COLO668 (cell line): ENCODE results near the gene EID3.
"Not testable (repeated sequence)": the region's sequence is repeated elsewhere in the genome, so short reads cannot be mapped to it uniquely, and the experiment has no call there.

ENCODE experiments used
- DNase-seq: peaks from one replicate; lab custom pipeline; 2025; ENCODE audit not compliant: unreplicated experiment; lab: John Stamatoyannopoulos, UW

EID3 gene

GRCh38 chr12:104303538-104304151, at the start of gene EID3:
EID3 (plus strand) TSS chr12:104303739; CDS start chr12:104303935, 196 bp downstream.
- DNase-seq: no peak

DNA sequence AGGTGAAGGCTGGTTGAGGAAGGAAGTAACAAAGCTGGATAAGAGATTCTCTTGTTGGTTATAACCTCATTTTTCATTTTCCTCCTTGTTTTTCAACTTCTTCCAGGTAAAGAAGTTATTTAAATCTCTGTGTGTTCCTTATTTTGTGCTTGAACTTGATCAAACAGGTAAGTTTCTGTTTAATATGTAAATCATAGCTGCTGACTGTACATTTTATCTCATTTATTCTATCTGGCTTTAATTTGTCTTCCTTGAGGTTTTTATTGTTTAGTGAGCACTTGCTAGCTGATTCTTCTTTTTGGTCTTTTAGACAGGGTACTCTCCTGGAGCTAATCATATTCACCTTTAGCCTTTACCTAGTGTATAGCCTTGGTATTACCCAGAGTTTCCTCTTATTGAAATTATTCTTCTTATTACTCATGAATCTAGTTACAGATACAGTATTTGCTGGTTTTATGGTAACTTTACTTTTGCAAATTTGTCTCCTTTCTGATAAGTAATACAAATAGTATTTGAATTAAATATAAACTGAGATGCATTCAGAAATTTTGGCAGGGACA, 45.5 kb upstream of the EID3 start:
- DNase-seq: no peak

GRCh38 chr12:104258476-104259067, 45.0 kb upstream of the EID3 start:
- DNase-seq: no peak

DNA sequence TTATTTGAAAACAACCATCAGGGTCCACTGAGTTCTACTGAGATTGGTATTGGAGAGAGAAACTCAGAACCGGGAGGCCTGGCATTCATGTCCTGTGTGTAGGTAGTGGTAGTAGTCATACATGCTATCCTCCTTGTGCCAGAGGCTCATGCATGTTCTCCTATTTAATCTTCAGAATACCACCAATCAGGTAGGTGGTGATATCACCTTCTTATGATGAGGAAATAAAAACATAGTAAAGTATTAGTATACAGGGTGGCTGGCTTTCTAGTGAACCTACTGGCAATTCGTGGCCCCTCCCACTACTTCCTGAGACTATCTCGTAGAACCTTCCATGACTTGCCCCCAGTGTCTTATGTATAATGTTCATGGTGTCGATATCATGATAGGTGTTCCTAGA, 40.5 kb upstream of the EID3 start:
- DNase-seq: no peak

DNA sequence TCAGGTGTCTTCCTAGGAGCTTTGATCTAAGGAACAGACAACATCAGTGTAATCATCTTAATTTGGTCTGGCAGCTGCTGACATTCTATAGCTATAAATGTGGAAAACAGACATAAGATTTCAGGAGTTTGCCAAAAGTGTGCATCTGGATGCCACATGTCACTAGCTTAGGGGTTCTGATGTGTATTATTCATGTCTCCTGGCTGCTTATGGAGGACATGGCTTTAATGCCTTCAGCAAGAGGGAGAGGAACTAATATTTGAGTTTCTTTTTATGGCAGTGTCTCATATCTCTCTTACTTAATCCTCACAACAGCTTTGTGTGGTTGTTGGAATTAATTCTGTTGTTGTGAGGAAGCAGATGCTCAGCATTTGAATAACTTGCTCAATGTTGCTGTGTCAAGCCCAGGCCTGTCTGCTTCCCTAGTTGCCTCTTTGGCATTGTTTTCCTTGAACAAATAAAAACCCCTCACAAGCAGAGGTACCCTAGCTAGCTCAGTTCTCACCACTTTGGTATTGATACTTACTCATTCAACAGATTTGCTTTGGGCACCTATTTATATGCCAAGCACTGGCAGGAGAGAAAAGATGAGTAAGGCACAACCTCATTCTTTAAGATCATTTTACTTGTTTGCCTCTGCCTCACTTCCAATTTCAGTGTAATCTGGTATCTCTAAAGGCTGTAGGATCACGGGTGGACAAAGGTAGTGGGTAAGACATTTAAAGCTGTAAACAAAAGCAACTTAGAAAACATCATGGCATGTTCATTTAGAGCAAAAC, 39.8 kb upstream of the EID3 start:
- DNase-seq: peak; percentile 30

DNA sequence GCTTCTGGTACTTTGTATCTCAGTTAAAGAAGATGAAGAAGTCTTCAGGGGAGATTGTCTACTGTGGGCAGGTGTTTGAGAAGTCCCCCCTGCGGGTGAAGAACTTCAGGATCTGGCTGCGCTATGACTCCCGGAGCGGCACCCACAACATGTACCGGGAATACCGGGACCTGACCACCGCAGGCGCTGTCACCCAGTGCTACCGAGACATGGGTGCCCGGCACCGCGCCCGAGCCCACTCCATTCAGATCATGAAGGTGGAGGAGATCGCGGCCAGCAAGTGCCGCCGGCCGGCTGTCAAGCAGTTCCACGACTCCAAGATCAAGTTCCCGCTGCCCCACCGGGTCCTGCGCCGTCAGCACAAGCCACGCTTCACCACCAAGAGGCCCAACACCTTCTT, 38.1 kb upstream of the EID3 start:
- DNase-seq: not testable (repeated sequence)

GRCh38 chr12:104272938-104273337, 30.6 kb upstream of the EID3 start:
- no peak for DNase-seq

DNA sequence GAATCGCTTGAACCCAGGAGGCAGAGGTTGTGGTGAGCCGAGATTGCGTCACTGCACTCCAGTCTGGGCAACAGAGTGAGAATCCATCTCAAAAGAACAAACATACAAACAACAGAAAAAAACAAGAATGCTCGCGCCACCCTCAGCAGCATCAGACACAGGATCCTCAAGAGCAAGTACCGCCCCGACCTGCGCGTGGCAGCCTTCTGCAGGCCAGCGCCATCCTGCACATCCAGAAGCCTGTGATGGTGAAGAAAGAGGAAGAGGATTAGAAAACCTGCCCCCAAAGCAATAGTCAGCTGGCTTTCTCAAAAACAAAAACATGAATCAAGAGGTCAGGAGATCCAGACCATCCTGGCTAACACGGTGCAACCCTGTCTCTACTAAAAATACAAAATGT, 30.0 kb upstream of the EID3 start:
- no peak for DNase-seq

DNA sequence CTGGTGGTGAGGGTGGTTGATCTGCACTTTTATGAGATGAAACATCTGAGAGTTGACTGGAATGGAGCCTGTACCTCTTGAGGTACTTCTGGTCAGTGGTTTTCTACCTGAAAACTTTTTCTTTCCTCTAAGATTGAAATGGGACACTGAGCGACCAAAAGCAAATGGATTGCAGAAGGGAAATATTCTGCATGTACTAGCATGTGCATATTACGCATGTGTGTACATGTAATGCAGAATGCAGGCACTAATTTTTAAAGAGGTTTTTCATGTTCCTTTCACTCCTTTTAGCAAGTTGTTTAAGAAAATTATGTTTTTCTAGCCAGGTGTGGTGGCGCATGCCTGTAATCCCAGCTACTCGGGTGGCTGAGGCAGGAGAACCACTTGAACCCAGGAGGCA, 28.7 kb upstream of the EID3 start:
- DNase-seq: no peak

GRCh38 chr12:104275689-104276088, 27.9 kb upstream of the EID3 start:
- DNase-seq: peak; percentile 37

DNA sequence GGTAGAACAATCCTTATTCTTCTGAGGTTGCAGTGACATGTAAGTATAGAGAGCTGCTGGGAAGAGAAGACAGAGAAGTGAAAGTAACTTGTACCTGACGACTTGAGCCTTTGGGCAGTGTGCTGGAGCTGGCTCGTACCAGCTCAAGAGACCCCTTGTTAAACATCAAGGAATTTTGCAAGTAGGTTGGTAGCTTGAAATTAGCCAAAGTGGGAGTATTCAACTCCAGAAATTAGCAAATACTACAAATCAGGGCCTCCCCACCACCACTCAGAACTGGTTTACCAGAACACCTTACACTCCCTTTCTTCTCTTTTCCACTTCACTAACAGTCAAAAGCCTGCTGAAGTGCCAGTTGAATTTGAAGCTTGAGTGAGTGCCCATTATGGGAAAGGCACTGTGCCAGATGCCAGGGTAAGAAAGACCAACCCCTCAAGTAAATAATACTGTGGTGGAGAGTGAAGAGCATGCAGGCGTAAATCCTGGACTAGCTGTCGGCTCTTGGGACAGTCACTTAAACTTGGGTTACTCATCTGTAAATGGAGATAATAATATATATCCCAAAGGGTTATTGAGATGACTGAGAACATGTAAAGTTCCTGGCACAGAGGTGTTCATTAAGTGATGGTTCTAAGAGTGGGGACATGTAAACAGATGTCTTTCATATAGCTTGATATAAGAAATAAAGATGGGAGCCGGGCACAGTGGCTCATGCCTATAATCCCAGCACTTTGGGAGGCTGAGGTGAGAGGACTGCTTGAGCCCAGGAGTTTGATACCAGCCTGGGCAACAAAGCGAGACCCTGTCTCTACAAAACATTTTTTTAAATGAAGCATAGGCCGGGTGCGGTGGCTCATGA, 27.0 kb upstream of the EID3 start:
- DNase-seq: peak; percentile 67

DNA sequence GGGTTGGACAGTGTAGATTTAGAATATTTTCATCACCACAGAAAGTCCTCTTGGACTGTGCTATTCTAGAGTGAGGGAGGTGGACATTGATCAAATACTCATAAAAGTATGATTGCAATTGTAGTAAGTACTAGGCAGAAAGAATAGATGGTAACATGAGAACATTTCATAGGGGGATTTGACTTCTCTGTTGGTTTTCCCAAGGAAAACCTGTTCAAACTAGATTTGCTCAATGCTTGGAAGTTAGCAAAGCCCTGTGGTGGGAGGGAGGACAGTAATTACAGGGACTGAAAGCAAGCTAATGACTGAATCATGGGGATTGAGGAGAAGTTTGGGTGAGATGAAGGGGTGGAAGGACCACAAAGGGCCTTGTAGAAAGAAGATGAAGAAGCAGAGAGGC, 24.4 kb upstream of the EID3 start:
- no peak for DNase-seq

DNA sequence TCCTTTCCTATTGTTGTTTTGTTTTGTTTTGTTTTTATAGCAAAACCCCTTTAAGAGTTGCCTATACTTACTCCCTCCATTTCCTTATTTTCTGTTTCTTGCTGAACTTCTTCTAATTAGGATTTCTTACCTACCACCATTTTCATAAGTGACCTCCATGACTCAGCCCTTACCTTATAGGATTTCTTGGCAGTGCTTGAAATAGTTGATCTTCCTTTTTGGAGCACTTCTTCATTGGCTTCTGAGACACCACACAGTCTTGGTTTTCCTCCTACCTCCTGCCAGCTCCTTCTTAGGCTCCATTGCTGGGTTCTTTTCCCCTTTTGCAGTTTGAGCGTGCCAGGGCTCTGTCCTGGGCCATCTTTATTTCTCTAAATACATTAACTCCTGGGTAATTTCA, 23.4 kb upstream of the EID3 start:
- DNase-seq: no peak

GRCh38 chr12:104280717-104281458, 22.7 kb upstream of the EID3 start:
- no peak for DNase-seq

DNA sequence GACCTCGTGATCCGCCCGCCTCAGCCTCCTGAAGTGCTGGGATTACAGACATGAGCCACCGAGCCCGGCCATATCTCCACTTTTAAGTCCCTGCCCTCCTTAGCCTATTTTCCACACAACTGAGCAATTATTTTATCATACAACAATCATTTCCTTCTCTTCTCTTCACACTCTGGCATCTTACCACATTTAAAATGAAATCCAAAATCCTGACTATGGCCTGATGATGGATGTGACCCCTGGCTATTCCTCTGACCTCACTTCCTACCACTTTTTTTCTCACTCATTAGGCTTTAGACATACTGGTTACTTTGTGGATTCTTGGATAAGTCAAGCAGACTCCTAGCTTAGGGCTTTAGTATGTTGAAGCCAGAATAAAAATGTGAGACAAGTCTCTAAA, 21.9 kb upstream of the EID3 start:
- DNase-seq: no peak

- no peak for DNase-seq
These were observed 21.4 kb upstream of the EID3 start for GRCh38 chr12:104282109-104282508.

DNA sequence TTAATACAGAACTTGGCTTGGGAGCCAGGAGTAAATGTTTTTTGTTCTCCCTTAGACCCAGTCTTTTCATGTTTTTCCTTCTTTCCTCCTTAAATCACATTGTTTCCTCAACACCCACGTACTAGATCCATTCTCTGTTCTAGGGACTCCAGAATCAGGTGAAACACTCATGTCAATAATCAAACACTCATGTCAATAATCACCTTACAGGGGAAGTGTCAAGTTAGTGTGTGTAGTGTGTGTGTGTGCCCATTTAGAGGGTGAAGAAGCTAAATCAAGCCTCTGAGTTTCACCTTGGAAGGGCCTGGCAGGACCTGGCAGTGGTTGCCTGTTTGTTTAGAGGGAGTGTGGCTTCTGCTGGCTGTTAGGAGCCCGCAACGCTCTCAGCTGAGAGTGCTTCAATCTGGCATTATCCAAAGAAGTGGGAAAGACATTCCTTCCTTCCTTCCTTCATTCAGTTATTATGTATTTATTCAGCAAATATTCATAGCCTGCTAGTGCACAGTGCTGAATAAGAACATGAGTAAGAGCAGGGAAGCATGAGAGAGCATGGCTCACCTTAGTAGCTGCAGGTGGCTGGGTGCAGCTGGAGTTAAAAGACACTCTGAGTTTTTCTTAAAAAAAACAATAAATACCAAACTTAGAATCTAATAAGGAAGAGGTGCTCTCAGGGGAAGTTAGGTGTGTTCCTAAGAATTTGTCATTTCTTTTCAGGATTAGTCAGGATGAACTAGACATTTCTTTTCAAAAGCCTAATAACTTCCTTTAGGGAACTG, 17.6 kb upstream of the EID3 start:
- DNase-seq: peak; percentile 46

DNA sequence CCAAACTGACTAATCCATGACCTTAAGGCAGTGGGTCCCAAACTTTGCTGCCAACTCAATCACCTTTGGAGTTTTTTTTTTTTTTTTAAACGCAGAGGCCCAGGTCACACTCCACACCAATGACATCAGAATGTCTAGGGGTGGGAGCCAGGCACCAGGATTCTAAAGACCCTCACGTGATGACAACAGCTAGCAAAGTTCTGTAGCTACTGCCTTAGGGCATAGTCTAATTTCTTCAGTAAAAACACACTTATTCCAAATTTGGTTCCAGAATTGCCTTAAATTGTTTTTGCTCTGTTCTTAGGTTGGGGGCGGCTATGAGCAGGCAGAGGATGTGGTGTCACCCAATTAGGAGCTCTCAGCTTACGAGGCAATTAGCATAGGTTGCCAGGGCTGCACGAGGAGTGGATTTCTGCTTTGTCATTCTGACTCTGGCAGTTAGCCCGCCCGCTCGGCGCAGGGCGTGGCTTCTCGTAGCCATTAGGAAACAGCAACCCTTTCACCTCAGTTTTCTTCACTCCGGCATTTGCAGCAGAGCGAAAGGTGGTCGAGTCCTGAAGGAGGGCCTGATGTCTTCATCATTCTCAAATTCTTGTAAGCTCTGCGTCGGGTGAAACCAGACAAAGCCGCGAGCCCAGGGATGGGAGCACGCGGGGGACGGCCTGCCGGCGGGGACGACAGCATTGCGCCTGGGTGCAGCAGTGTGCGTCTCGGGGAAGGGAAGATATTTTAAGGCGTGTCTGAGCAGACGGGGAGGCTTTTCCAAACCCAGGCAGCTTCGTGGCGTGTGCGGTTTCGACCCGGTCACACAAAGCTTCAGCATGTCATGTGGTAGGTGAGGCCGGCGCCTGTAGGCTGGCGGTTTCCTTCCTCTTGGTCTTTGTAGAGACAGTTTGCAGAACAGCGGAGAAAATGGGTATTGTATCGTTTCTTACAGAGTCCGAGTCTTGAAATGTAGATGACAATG, 16.7 kb upstream of the EID3 start:
- peak; percentile 97 for DNase-seq
